Upper lobe of left lung (tissue), 6 donors: ENCODE measurements around the gene S100A10. TPM values are rescaled to one million over a fixed set of nuclear protein-coding genes. Genes with fewer than 3 reads are reported as not detected.

Source experiments
- ATAC-seq, 2 donors: fragments of 200-7000 bp; cut with Tn5 transposase; one replicate each; pipeline ENCODE4 v1.9.1; 2022; ENCODE audit warnings: mild to moderate bottlenecking in 2 of 2, moderate library complexity in 2 of 2; ENCODE audit not compliant: low FRiP score in 2 of 2
- DNase-seq, 2 donors: peaks; one replicate each; pipeline ENCODE4 v3.0.0-alpha.2; 2019 to 2020
- H3K27ac ChIP-seq, 4 donors: fragments of 200-600 bp; sonication (generic); one replicate each; pipeline ENCODE4 v1.5.1; 2016 to 2019
- H3K27me3 ChIP-seq, 4 donors: fragments of 200-600 bp; sonication (generic); one replicate each; pipeline ENCODE4 v1.5.1; 2017 to 2019
- H3K36me3 ChIP-seq, 4 donors: fragments of 200-600 bp; sonication (generic); one replicate each; pipeline ENCODE4 v1.5.1; 2016 to 2019
- H3K4me1 ChIP-seq, 4 donors: fragments of 200-600 bp; sonication (generic); one replicate each; pipeline ENCODE4 v1.5.1; 2018 to 2019
- H3K4me3 ChIP-seq, 4 donors: fragments of 200-600 bp; sonication (generic); one replicate each; pipeline ENCODE4 v1.5.1; 2017 to 2019; ENCODE audit warnings: mild to moderate bottlenecking in 2 of 4, moderate library complexity in 1 of 4
- H3K9me3 ChIP-seq, 4 donors: fragments of 200-600 bp; sonication (generic); one replicate each; pipeline ENCODE4 v1.5.1; 2018 to 2019
- CTCF ChIP-seq, 6 experiments: fragments of 450-650 bp in 4 of 6; fragments of 200-600 bp in 2 of 6; sonication (generic) in 2 of 6; IDR thresholded peaks; one replicate each; pipeline ENCODE4 v1.5.1; 2016 to 2019; ENCODE audit warnings: antibody characterized with exemption in 6 of 6
- EP300 ChIP-seq, 4 donors: sonication (generic); formaldehyde crosslinking; IDR thresholded peaks; one replicate each; pipeline ENCODE4 v1.5.1; 2017; ENCODE audit warnings: antibody characterized with exemption in 4 of 4, control low read depth in 2 of 4
- POLR2A ChIP-seq, 4 donors: fragments of 450-650 bp; IDR thresholded peaks; one replicate each; pipeline ENCODE4 v1.5.1; 2016 to 2017; ENCODE audit warnings: antibody characterized with exemption in 4 of 4, mild to moderate bottlenecking in 2 of 4
- POLR2AphosphoS5 ChIP-seq, 2 donors: sonication (generic); formaldehyde crosslinking; IDR thresholded peaks; one replicate each; pipeline ENCODE4 v1.5.1; 2017; ENCODE audit warnings: antibody characterized with exemption in 2 of 2
- WGBS, 2 donors: methylation state at CpG; one replicate each; pipeline ENCODE4 v1.1.5; 2017 to 2018; 5-methylcytosine and 5-hydroxymethylcytosine counted together
- total RNA-seq, 6 donors: library from RNA; depleted of rRNA in 4 of 6; stranded (reverse); fragments of >200 nt in 4 of 6; gene quantifications; one replicate each; pipeline versions ENCODE4 v1.1.0 to v1.2.1, GENCODE V29; 2016 to 2021
- donor health status: DM: no; HTN: no; CAD: no; lungs with moderate emphysema.
- donor health status: DM: no; HTN: yes; CAD: no; lungs with severe emphysema.

S100A10 gene
- total RNA-seq, 6 donors from 2014 or later = 79.6 to 785 (median 432) TPM

- WGBS, 2 donors = 60 to 70% methylated on average over 6 of the region's 6 CpGs
Measured at GRCh38 chr1:152015766-152016165, 22.1 kb upstream of the S100A10 start.

GRCh38 chr1:152014943-152015342 is 21.3 kb upstream of the S100A10 start:
- Histone ChIP-seq H3K36me3 (no peaks in the 10 kb centered on the region), H3K27me3 (no peaks in the 10 kb centered on the region), H3K27ac (no peak overlapping the region), H3K4me1 (no peaks in the 10 kb centered on the region), H3K9me3 (no peaks in the 10 kb centered on the region), H3K4me3 (no peak overlapping the region)
- ATAC-seq (peak in 1 of 2 donors; percentile 24), DNase-seq (no peak)
- 93 to 95% methylated on average over 1 of the region's 1 CpG for WGBS, 2 donors
- TF ChIP-seq EP300 (IDR thresholded peaks at IDR 0.05) = no peak
- no peak for TF ChIP-seq POLR2AphosphoS5 (IDR thresholded peaks at IDR 0.05)
- no peak for TF ChIP-seq POLR2A (IDR thresholded peaks at IDR 0.05)
- TF ChIP-seq CTCF (IDR thresholded peaks at IDR 0.05) = no peak

More at GRCh38 chr1:152015766-152016165, 22.1 kb upstream of the S100A10 start:
- no peak overlapping the region for H3K4me3 ChIP-seq
- no peaks in the 10 kb centered on the region for H3K4me1 ChIP-seq
- H3K9me3 ChIP-seq = no peaks in the 10 kb centered on the region
- no peaks in the 10 kb centered on the region for H3K36me3 ChIP-seq
- no peaks in the 10 kb centered on the region for H3K27me3 ChIP-seq
- no peak for ATAC-seq
- no peak for DNase-seq
- TF ChIP-seq EP300 (IDR thresholded peaks at IDR 0.05) (no peak), POLR2A (IDR thresholded peaks at IDR 0.05) (no peak), POLR2AphosphoS5 (IDR thresholded peaks at IDR 0.05) (no peak), CTCF (IDR thresholded peaks at IDR 0.05) (no peak)
- no peak overlapping the region for H3K27ac ChIP-seq

- TF ChIP-seq POLR2A (IDR thresholded peaks at IDR 0.05) (no peak), POLR2AphosphoS5 (IDR thresholded peaks at IDR 0.05) (no peak), EP300 (IDR thresholded peaks at IDR 0.05) (no peak), CTCF (IDR thresholded peaks at IDR 0.05) (peak; percentile 11 to 42 (median 20))
- Histone ChIP-seq H3K4me3 (no peak overlapping the region), H3K27ac (no peak overlapping the region), H3K27me3 (no peaks in the 10 kb centered on the region), H3K4me1 (no peaks in the 10 kb centered on the region), H3K9me3 (no peaks in the 10 kb centered on the region), H3K36me3 (no peaks in the 10 kb centered on the region)
- no peak for ATAC-seq
- WGBS, 2 donors = 14 to 19% methylated on average over 3 of the region's 3 CpGs
- peak in 1 of 2 donors; percentile 57 for DNase-seq
Measured at GRCh38 chr1:152013664-152014237, 20.1 kb upstream of the S100A10 start.

GRCh38 chr1:152009691-152010090 is 16.0 kb upstream of the S100A10 start:
- Histone ChIP-seq H3K4me1 (no peaks in the 10 kb centered on the region), H3K27ac (no peak overlapping the region), H3K9me3 (no peaks in the 10 kb centered on the region), H3K27me3 (no peaks in the 10 kb centered on the region), H3K4me3 (no peak overlapping the region), H3K36me3 (no peaks in the 10 kb centered on the region)
- 84 to 90% methylated on average over 1 of the region's 1 CpG for WGBS, 2 donors
- no peak for TF ChIP-seq CTCF (IDR thresholded peaks at IDR 0.05)
- TF ChIP-seq POLR2A (IDR thresholded peaks at IDR 0.05) = no peak
- TF ChIP-seq POLR2AphosphoS5 (IDR thresholded peaks at IDR 0.05) = no peak
- no peak for TF ChIP-seq EP300 (IDR thresholded peaks at IDR 0.05)
- no peak for DNase-seq
- no peak for ATAC-seq

- TF ChIP-seq EP300 (IDR thresholded peaks at IDR 0.05) (no peak), POLR2AphosphoS5 (IDR thresholded peaks at IDR 0.05) (no peak), POLR2A (IDR thresholded peaks at IDR 0.05) (no peak), CTCF (IDR thresholded peaks at IDR 0.05) (no peak)
- DNase-seq (no peak), ATAC-seq (no peak)
- Histone ChIP-seq H3K36me3 (no peaks in the 10 kb centered on the region), H3K4me1 (peaks cover 0 to 2% (median under 1%) of the 10 kb centered on the region in 4 donors), H3K9me3 (no peaks in the 10 kb centered on the region), H3K27ac (no peak overlapping the region), H3K27me3 (no peaks in the 10 kb centered on the region), H3K4me3 (no peak overlapping the region)
- 29 to 43% methylated on average over 2 of the region's 2 CpGs for WGBS, 2 donors
Measured at GRCh38 chr1:152007047-152007446, 13.4 kb upstream of the S100A10 start.
